Stomach smooth muscle (tissue), 2 donors: Measurements from ENCODE around the gene SH3GL2.

Experiments
- H3K27ac ChIP-seq: one replicate; pipeline ENCODE4 v1.7.0; 2013; ENCODE audit warnings: mild to moderate bottlenecking, low read length, inconsistent platforms
- H3K27me3 ChIP-seq, 2 donors: one replicate each; pipeline ENCODE4 v1.7.0; 2013; ENCODE audit warnings: low read length in 2 of 2; ENCODE audit not compliant: insufficient read depth in 2 of 2, control insufficient read depth in 1 of 2
- H3K36me3 ChIP-seq, 2 donors: one replicate each; pipeline ENCODE4 v1.7.0; 2013; ENCODE audit warnings: low read length in 2 of 2; ENCODE audit not compliant: control insufficient read depth in 2 of 2, insufficient read depth in 2 of 2
- H3K4me1 ChIP-seq: one replicate; pipeline ENCODE4 v1.7.0; 2013; ENCODE audit warnings: low read length; ENCODE audit not compliant: control insufficient read depth, insufficient read depth
- H3K4me3 ChIP-seq, 2 donors: one replicate each; pipeline ENCODE4 v1.7.0; 2013; ENCODE audit warnings: low read length in 2 of 2
- H3K9ac ChIP-seq, 2 donors: one replicate each; pipeline ENCODE4 v1.7.0; 2013; ENCODE audit warnings: low read length in 2 of 2, mild to moderate bottlenecking in 1 of 2
- H3K9me3 ChIP-seq, 2 donors: one replicate each; pipeline ENCODE4 v1.7.0; 2013; ENCODE audit warnings: low read length in 2 of 2; ENCODE audit not compliant: control insufficient read depth in 2 of 2
- donor health status: healthy.
- donor health status: Pancreatic carcinoma.

Gene SH3GL2

DNA sequence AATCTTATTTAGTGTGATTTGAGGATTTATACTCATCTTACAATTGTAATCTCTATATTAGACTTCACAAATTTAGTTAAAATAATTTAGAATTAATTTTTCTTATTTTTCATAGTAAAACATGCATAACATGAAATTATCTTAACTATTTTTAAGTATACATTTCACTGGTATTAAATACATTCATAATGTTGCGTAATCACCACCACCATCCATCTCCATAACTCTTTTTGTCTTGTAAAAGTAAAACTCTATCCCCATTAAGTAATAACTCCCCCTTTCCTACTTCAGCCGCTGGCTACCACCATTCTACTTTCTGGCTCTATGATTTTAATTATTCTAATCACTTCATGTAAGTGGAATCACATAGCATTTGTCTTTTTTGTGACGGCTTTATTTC lies 193.4 kb downstream of the SH3GL2 start:
- Histone ChIP-seq H3K27ac (no peak overlapping the region), H3K9me3 (no peaks in the 10 kb centered on the region), H3K4me3 (no peak overlapping the region), H3K4me1 (no peaks in the 10 kb centered on the region), H3K9ac (no peak overlapping the region), H3K36me3 (no peaks in the 10 kb centered on the region), H3K27me3 (no peaks in the 10 kb centered on the region)

DNA sequence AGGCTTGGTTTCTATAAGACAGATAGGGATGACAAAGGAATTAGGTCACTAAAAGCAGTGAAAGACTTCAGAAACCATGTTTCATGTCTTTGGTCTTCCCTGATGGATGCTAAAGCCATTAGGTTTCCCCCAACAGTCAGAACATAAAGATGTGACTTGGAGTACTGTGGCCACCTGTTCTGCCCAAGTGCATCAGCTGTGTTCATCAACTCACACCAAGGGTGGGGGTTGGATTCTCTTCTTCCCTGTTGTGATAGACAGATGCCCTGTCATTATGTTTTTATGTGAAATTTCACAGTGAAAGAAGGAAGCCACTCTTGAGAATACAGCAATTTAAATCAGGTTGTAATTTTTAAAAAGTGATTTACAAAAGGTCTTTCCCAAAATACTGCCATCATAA lies 196.8 kb downstream of the SH3GL2 start:
- H3K9me3 ChIP-seq = no peaks in the 10 kb centered on the region
- H3K9ac ChIP-seq = no peak overlapping the region
- H3K27me3 ChIP-seq = no peaks in the 10 kb centered on the region
- H3K4me1 ChIP-seq = no peaks in the 10 kb centered on the region
- H3K27ac ChIP-seq = no peak overlapping the region
- H3K36me3 ChIP-seq = no peaks in the 10 kb centered on the region
- no peak overlapping the region for H3K4me3 ChIP-seq

DNA sequence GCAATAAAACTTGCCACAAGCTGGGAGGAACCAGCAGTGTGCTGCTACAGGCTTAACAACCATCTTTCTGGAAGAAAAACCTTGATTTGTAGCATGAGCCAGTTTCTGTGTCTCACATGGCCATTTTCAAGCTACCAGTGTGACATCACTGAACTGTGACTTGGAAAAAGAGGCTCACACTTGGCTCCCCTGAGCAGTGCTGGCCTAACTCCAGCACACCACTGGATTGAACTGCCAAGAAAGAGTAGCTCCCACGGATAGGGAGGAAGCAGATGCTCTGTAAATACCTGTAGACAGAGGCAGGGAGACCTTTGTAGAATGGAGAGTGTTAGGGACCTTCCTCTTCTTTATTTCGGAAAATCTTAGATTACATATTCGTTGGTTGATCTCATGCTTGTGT lies 197.9 kb downstream of the SH3GL2 start:
- Histone ChIP-seq H3K9ac (no peak overlapping the region), H3K27me3 (no peaks in the 10 kb centered on the region), H3K4me3 (no peak overlapping the region), H3K4me1 (no peaks in the 10 kb centered on the region), H3K9me3 (no peaks in the 10 kb centered on the region), H3K27ac (no peak overlapping the region), H3K36me3 (no peaks in the 10 kb centered on the region)

DNA sequence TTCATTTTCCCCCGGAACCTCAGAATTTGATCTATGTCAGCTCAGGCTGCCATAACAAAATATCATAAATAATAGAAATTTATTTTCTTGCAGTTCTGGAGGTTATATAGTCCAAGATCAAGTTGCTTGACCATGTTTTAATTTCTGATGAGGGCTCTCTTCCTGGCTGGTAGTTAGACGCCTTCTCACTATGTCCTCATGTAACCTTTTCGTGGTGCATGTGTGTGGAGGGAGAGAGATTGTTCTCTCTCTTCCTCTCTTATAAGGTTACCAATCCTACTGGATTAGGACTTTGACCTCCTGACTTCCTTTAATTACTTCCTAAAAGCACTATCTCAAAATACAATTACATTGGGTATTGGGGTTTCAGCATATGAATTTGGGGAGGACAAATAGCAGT lies 198.6 kb downstream of the SH3GL2 start:
- H3K9me3 ChIP-seq = no peaks in the 10 kb centered on the region
- no peak overlapping the region for H3K9ac ChIP-seq
- H3K27ac ChIP-seq = no peak overlapping the region
- no peaks in the 10 kb centered on the region for H3K27me3 ChIP-seq
- H3K4me3 ChIP-seq = no peak overlapping the region
- no peaks in the 10 kb centered on the region for H3K4me1 ChIP-seq
- no peaks in the 10 kb centered on the region for H3K36me3 ChIP-seq

DNA sequence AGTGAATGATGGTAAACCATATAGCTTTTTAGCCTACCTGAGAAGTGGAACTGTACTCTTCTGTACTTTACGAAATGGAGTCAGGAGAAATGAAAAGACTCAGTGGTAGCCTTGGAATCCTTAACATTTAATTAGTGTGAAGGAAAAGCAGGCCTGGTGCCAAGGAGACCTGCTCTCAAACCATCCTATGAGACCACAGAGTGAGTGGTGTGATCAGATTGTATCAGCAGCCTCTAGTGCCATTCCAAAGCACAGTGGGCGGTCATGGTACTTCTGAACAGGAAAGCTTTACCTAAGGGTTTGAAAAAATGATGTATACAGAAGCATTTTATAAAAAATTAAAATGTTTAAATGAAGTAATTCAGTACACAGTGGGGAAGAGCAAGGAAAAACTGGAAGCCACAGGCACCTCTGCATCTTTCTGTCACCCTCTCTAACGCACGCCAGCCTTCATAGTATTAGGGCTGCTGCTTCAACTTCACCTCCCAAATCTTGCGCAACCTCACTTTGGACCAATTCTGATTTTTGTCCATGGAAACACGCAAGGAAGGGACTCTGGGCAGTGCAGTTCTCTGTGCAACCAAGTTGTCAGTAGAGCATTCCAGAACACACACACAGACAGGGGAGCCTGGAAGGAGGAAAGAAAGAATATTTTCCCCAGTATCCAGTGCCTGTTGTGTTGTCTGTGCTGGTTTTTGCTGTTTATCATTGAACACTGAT lies 203.7 kb downstream of the SH3GL2 start:
- Histone ChIP-seq H3K27me3 (no peaks in the 10 kb centered on the region), H3K9ac (no peak overlapping the region), H3K27ac (no peak overlapping the region), H3K9me3 (no peaks in the 10 kb centered on the region), H3K36me3 (no peaks in the 10 kb centered on the region), H3K4me1 (no peaks in the 10 kb centered on the region), H3K4me3 (no peak overlapping the region)

DNA sequence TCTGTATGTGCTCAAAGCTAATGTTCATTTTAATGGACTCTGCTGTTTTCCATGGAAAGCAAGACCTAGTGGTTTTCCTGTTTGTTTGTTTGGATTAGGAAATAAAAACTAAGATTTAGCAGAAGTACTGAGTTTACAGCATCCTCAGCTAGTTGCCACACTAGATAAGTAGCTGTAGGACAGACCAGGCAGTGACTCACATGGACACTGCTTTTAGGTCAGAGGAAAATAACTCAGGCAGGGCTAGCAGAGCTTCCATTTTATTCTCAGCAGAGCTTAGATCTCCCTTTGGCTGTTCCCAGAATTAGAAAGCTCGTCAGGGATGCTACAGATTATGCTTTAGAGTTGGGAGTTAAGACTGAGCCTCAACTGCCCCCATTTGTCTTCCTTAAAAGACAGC lies 204.4 kb downstream of the SH3GL2 start:
- Histone ChIP-seq H3K4me1 (no peaks in the 10 kb centered on the region), H3K27me3 (no peaks in the 10 kb centered on the region), H3K27ac (no peak overlapping the region), H3K9me3 (no peaks in the 10 kb centered on the region), H3K36me3 (no peaks in the 10 kb centered on the region), H3K4me3 (no peak overlapping the region), H3K9ac (no peak overlapping the region)

DNA sequence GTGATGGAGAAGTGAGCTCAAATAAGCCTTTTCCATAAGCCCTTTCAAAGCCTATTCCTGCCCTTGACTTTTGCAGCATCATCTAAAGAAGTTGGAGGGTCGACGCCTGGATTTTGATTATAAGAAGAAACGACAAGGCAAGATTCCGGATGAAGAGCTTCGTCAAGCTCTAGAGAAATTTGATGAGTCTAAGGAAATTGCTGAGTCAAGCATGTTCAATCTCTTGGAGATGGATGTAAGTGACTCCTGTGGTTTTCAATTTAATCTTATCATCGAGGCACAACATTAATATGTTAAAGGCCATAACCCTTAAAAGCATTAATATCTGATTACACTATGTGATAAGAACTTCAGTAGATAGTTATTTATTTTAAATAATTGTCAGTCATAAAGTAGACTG lies 210.4 kb downstream of the SH3GL2 start:
- H3K4me1 ChIP-seq = no peaks in the 10 kb centered on the region
- H3K27me3 ChIP-seq = no peaks in the 10 kb centered on the region
- no peak overlapping the region for H3K27ac ChIP-seq
- no peaks in the 10 kb centered on the region for H3K9me3 ChIP-seq
- H3K4me3 ChIP-seq = no peak overlapping the region
- H3K9ac ChIP-seq = no peak overlapping the region
- no peaks in the 10 kb centered on the region for H3K36me3 ChIP-seq

DNA sequence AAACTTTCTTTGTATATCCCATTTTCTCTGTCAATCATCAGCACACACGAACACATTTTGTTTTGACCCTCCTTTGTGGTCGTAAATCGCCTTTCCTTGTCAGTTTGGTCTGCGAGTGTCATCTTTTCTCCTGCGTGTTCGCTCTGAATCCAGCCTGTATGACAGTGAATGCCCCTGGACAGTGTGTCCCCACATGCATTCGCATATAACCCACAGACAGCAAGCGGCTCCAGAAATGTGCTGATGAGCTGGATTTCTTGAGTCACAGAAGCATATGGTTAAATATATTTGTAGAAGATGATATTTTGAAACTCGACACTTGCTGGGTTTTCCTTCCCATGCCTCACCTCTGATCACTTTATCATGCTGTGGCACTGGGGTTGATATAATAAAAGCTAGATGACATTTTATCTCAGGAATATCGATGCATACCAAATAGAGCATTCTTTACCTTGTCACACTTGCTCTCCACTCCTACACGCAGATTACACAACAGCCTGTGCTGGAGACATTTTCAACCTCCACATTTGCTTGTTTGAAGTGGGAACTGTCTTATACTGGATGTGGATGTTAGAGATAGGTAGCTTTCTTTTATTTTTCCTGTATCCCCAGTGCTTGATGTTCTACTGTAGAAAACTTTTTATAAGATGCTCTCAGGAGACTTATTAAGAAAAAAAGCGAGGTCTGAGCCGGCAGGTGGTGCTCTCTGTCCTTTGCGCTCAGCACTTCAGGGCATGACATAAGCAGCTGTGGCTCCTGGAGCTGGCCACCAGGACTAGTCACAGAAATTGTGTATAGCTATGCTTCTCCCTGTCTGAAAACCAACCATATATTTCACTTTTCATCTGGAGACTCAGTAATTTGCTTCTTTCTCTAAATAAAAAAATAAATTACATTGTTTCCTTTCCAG lies 215.1 kb downstream of the SH3GL2 start:
- H3K4me3 ChIP-seq = no peak overlapping the region
- H3K27me3 ChIP-seq = no peaks in the 10 kb centered on the region
- no peak overlapping the region for H3K27ac ChIP-seq
- H3K9ac ChIP-seq = no peak overlapping the region
- H3K4me1 ChIP-seq = no peaks in the 10 kb centered on the region
- H3K36me3 ChIP-seq = no peaks in the 10 kb centered on the region
- H3K9me3 ChIP-seq = no peaks in the 10 kb centered on the region

DNA sequence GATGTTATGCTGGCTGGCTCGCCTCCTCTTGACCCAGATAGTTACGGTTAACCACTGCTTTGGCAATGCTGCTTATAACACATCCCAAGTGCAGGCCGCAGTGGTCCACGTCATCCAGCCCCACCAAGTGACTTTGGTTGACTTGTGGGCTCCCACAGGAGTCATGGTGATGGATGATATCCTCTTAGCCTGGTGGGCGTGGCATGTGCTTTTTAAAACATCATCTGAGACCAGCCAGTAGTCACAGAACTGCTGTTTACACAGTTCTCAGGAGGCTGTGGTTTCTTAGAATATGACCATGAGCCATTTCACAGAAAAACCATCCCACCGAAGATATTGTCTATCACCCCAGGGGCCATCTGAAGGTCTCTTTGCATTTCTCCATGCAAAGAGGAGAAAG lies 216.9 kb downstream of the SH3GL2 start:
- Histone ChIP-seq H3K4me3 (no peak overlapping the region), H3K9me3 (no peaks in the 10 kb centered on the region), H3K9ac (no peak overlapping the region), H3K4me1 (no peaks in the 10 kb centered on the region), H3K27ac (no peak overlapping the region), H3K36me3 (no peaks in the 10 kb centered on the region), H3K27me3 (no peaks in the 10 kb centered on the region)

DNA sequence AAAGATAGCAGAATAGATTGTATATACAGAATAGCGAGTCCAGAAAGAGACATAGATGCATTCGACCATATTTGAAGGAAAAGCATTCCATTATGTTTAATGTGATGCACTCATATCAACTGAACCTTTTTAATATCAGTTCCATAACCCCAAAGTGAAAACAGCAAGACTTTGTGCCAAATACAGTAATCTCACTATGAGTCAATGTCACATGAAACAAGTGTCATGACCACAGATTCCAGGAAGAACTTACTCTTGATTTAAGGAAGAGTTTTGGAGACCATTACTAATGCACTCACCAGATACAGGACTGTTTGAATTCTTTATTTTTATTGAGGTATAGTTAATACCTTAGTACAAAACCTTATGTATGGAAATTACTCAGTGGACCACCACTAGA lies 220.5 kb downstream of the SH3GL2 start:
- H3K9ac ChIP-seq = no peak overlapping the region
- no peaks in the 10 kb centered on the region for H3K4me1 ChIP-seq
- H3K4me3 ChIP-seq = no peak overlapping the region
- no peak overlapping the region for H3K27ac ChIP-seq
- H3K27me3 ChIP-seq = no peaks in the 10 kb centered on the region
- H3K36me3 ChIP-seq = no peaks in the 10 kb centered on the region
- H3K9me3 ChIP-seq = no peaks in the 10 kb centered on the region

DNA sequence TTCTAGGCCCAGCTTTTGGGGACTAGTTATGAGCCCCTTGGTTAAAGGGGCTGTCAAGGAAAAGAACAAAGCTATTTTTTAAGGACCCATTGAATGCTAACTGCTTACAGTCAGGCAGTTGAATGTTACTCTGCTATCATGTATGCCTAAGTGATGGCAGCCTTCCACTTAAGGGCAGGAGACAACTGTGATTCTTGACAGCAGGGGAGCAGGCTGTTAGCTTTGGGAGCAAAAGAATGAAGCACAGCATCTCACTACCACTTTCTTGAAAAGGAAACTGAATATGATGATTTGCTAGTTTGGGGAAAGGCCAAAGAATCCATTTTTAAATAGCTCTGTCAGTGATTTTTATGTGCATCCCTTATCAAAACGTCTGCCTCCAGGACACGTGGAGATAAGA lies 221.6 kb downstream of the SH3GL2 start:
- H3K4me3 ChIP-seq = no peak overlapping the region
- H3K27me3 ChIP-seq = no peaks in the 10 kb centered on the region
- no peaks in the 10 kb centered on the region for H3K4me1 ChIP-seq
- H3K36me3 ChIP-seq = no peaks in the 10 kb centered on the region
- no peak overlapping the region for H3K9ac ChIP-seq
- no peak overlapping the region for H3K27ac ChIP-seq
- no peaks in the 10 kb centered on the region for H3K9me3 ChIP-seq
